MCF 10A (cell line): ENCODE results near the gene C12orf75. TPM values are rescaled to one million over a fixed set of nuclear protein-coding genes. Genes with fewer than 3 reads are reported as not detected.
"Not testable (repeated sequence)": the region's sequence is repeated elsewhere in the genome, so short reads cannot be mapped to it uniquely, and the experiment has no call there.

Experiments
- BruUV-seq: library from RNA; stranded (reverse); fragments of 400-500 nt; replicated peaks from 2 replicates; lab custom pipeline; 2021; lab: Mats Ljungman, UMichigan
- CTCF ChIA-PET: fragments of 300-600 bp; sonication (Branson Sonifier 250); formaldehyde crosslinking; extraction: SDS; loops from one replicate; lab custom pipeline; 2021; ENCODE audit warnings: antibody characterized with exemption, inconsistent platforms; lab: Yijun Ruan, JAX
- POLR2A ChIA-PET: fragments of 300-600, 350-650 bp; sonication (Branson Sonifier 250); formaldehyde crosslinking; extraction: SDS; loops from one replicate; lab custom pipeline; 2020; ENCODE audit warnings: antibody characterized with exemption, inconsistent platforms; lab: Yijun Ruan, JAX
- DNase-seq: peaks from one replicate; pipeline ENCODE4 v3.0.0-alpha.2; 2018; ENCODE audit not compliant: unreplicated experiment
- H3K27ac Mint-ChIP-seq: one replicate; pipeline ENCODE4 v1.8.0; 2022; ENCODE audit warnings: mild to moderate bottlenecking, low read depth, mixed read lengths; ENCODE audit not compliant: unreplicated experiment
- H3K27me3 Mint-ChIP-seq: one replicate; pipeline ENCODE4 v1.8.0; 2022; ENCODE audit warnings: mixed read lengths; ENCODE audit not compliant: insufficient read depth, unreplicated experiment
- H3K36me3 Mint-ChIP-seq: one replicate; pipeline ENCODE4 v1.8.0; 2022; ENCODE audit warnings: mild to moderate bottlenecking, moderate library complexity, mixed read lengths; ENCODE audit not compliant: insufficient read depth, unreplicated experiment
- H3K4me1 Mint-ChIP-seq: one replicate; pipeline ENCODE4 v1.8.0; 2022; ENCODE audit warnings: mixed read lengths; ENCODE audit not compliant: insufficient read depth, unreplicated experiment
- H3K4me3 Mint-ChIP-seq: one replicate; pipeline ENCODE4 v1.8.0; 2022; ENCODE audit warnings: mild to moderate bottlenecking, moderate library complexity, mixed read lengths; ENCODE audit not compliant: unreplicated experiment
- H3K9me3 Mint-ChIP-seq: one replicate; pipeline ENCODE4 v1.8.0; 2022; ENCODE audit warnings: mixed read lengths; ENCODE audit not compliant: unreplicated experiment
- CTCF ChIP-seq: fragments of 200-600 bp; IDR thresholded peaks from one replicate; pipeline ENCODE4 v1.8.0; 2022; ENCODE audit warnings: antibody characterized with exemption, mild to moderate bottlenecking; ENCODE audit not compliant: unreplicated experiment
- intact Hi-C: fragments of 100-400 bp; cut with micrococcal nuclease; formaldehyde crosslinking; loops from 2 replicates; pipeline ENCODE4 v1.14.1; 2022
- total RNA-seq: library from RNA; stranded (reverse); gene quantifications from 2 replicates; pipeline ENCODE4 v1.2.3, GENCODE V29; 2022

C12orf75 gene
- total RNA-seq, 1 experiment from 2014 or later = 53.6 TPM

GRCh38 chr12:105301696-105302095 is 28.8 kb upstream of the C12orf75 start:
- H3K27me3 Mint-ChIP-seq = no peaks in the 10 kb centered on the region
- no peak for TF ChIP-seq CTCF
- POLR2A ChIA-PET = no interaction called here
- no peaks in the 10 kb centered on the region for H3K36me3 Mint-ChIP-seq
- no peak overlapping the region for H3K27ac Mint-ChIP-seq
- no TSS peak for BruUV-seq
- H3K4me1 Mint-ChIP-seq = no peaks in the 10 kb centered on the region
- H3K9me3 Mint-ChIP-seq = peaks cover 15% of the 10 kb centered on the region
- no peak for DNase-seq
- CTCF ChIA-PET = interaction anchor here (0.6 kb wide), 1 partner anchor 43 kb away, joined by 6 read pairs; no protein-coding TSS in a partner anchor
- intact Hi-C loops = no loop called here
- no peak overlapping the region for H3K4me3 Mint-ChIP-seq

- DNase-seq, intact Hi-C loops, CTCF ChIA-PET, H3K4me3 Mint-ChIP-seq, H3K4me1 Mint-ChIP-seq, H3K27me3 Mint-ChIP-seq, BruUV-seq, POLR2A ChIA-PET, H3K27ac Mint-ChIP-seq, H3K9me3 Mint-ChIP-seq, H3K36me3 Mint-ChIP-seq: not testable (repeated sequence)
Observed at GRCh38 chr12:105302986-105303385, 27.5 kb upstream of the C12orf75 start.

- ChIA-PET POLR2A (interaction anchor here (1.5 kb wide), 2 partner anchors 11 to 25 kb away, joined by 4 to 5 read pairs; no protein-coding TSS in a partner anchor), CTCF (interaction anchor here (0.7 to 1.1 kb wide), 2 partner anchors 9 to 50 kb away, joined by 3 to 5 read pairs; no protein-coding TSS in a partner anchor)
- H3K4me3 Mint-ChIP-seq, H3K36me3 Mint-ChIP-seq, H3K27ac Mint-ChIP-seq, BruUV-seq, H3K4me1 Mint-ChIP-seq, H3K27me3 Mint-ChIP-seq, H3K9me3 Mint-ChIP-seq, DNase-seq, intact Hi-C loops: not testable (repeated sequence)
Observed at GRCh38 chr12:105304626-105305025, 25.9 kb upstream of the C12orf75 start.

GRCh38 chr12:105307601-105308314 is 22.7 kb upstream of the C12orf75 start:
- peaks cover 26% of the 10 kb centered on the region for H3K4me1 Mint-ChIP-seq
- DNase-seq, H3K4me3 Mint-ChIP-seq, H3K27me3 Mint-ChIP-seq, H3K36me3 Mint-ChIP-seq, BruUV-seq, POLR2A ChIA-PET, H3K27ac Mint-ChIP-seq, H3K9me3 Mint-ChIP-seq, intact Hi-C loops, CTCF ChIA-PET: not testable (repeated sequence)

- BruUV-seq, H3K27ac Mint-ChIP-seq, intact Hi-C loops, H3K9me3 Mint-ChIP-seq, H3K4me3 Mint-ChIP-seq, H3K36me3 Mint-ChIP-seq, DNase-seq, H3K27me3 Mint-ChIP-seq: not testable (repeated sequence)
- peaks cover 26% of the 10 kb centered on the region for H3K4me1 Mint-ChIP-seq
- ChIA-PET POLR2A (interaction anchor here (0.8 kb wide), 2 partner anchors 17 to 410 kb away, joined by 3 to 4 read pairs; no protein-coding TSS in a partner anchor), CTCF (interaction anchor here (0.8 kb wide), 1 partner anchor 1051 kb away, joined by 3 read pairs; no protein-coding TSS in a partner anchor)
Observed at GRCh38 chr12:105308839-105309238, 21.7 kb upstream of the C12orf75 start.

- peaks cover 26% of the 10 kb centered on the region for H3K4me1 Mint-ChIP-seq
- H3K9me3 Mint-ChIP-seq, intact Hi-C loops, DNase-seq, H3K27me3 Mint-ChIP-seq, H3K36me3 Mint-ChIP-seq, BruUV-seq, H3K27ac Mint-ChIP-seq, H3K4me3 Mint-ChIP-seq: not testable (repeated sequence)
- CTCF ChIA-PET = interaction anchor here (1.2 kb wide), 1 partner anchor 59 kb away, joined by 4 read pairs; no protein-coding TSS in a partner anchor
- POLR2A ChIA-PET = interaction anchor here (0.8 kb wide), 1 partner anchor 17 kb away, joined by 4 read pairs; no protein-coding TSS in a partner anchor
Observed at GRCh38 chr12:105309384-105309783, 21.1 kb upstream of the C12orf75 start.

- BruUV-seq, H3K4me3 Mint-ChIP-seq, intact Hi-C loops, H3K27me3 Mint-ChIP-seq, H3K9me3 Mint-ChIP-seq, H3K36me3 Mint-ChIP-seq: not testable (repeated sequence)
- DNase-seq = peak; percentile 55
- H3K4me1 Mint-ChIP-seq = peaks cover 31% of the 10 kb centered on the region
- ChIA-PET CTCF (interaction anchor here (0.6 to 1.6 kb wide), 5 partner anchors 22 to 121 kb away, joined by 3 to 4 read pairs (median 4); no protein-coding TSS in a partner anchor), POLR2A (interaction anchor here (0.6 to 1.1 kb wide), 7 partner anchors 11 to 75 kb away, joined by 3 to 4 read pairs (median 3); partner anchors contain the start of genes APPL2 and C12orf75)
- H3K27ac Mint-ChIP-seq = peak overlapping the region; percentile 4
Observed at GRCh38 chr12:105310476-105311085, 19.9 kb upstream of the C12orf75 start.

- CTCF ChIA-PET, H3K27ac Mint-ChIP-seq, H3K27me3 Mint-ChIP-seq, H3K36me3 Mint-ChIP-seq, POLR2A ChIA-PET, intact Hi-C loops, H3K4me3 Mint-ChIP-seq, H3K9me3 Mint-ChIP-seq, BruUV-seq: not testable (repeated sequence)
- H3K4me1 Mint-ChIP-seq = peaks cover 35% of the 10 kb centered on the region
- DNase-seq = peak; percentile 23
Observed at GRCh38 chr12:105311936-105312335, 18.6 kb upstream of the C12orf75 start.
